GM23248 (cell line): ENCODE measurements around the gene LEAP2.

Source experiments
- EZH2 ChIP-seq: fragments of 200-600 bp; sonication (generic); IDR thresholded peaks from 2 replicates; pipeline ENCODE4 v1.6.1; 2018; ENCODE audit warnings: antibody characterized with exemption, mild to moderate bottlenecking; ENCODE audit not compliant: insufficient read depth, poor library complexity, severe bottlenecking
- EZH2phosphoT487 ChIP-seq: fragments of 200-600 bp; sonication (generic); IDR thresholded peaks from 2 replicates; pipeline ENCODE4 v1.6.1; 2018; ENCODE audit warnings: antibody characterized with exemption, moderate library complexity, mild to moderate bottlenecking, low read depth; ENCODE audit not compliant: insufficient read depth

- no peak for TF ChIP-seq EZH2
- no peak for TF ChIP-seq EZH2phosphoT487
Measured at GRCh38 chr5:132873930-132874271, 433 bp downstream of the LEAP2 start.
